ENCODE data around the gene UBE2I. TPM values are rescaled to one million over a fixed set of nuclear protein-coding genes. Genes with fewer than 3 reads are reported as not detected.
"Not testable (repeated sequence)": the region's sequence is repeated elsewhere in the genome, so short reads cannot be mapped to it uniquely, and the experiment has no call there.

The UBE2I gene
- total and polyA plus RNA-seq, 12 donors: 50.7 to 203 (median 89.2) TPM

DNA sequence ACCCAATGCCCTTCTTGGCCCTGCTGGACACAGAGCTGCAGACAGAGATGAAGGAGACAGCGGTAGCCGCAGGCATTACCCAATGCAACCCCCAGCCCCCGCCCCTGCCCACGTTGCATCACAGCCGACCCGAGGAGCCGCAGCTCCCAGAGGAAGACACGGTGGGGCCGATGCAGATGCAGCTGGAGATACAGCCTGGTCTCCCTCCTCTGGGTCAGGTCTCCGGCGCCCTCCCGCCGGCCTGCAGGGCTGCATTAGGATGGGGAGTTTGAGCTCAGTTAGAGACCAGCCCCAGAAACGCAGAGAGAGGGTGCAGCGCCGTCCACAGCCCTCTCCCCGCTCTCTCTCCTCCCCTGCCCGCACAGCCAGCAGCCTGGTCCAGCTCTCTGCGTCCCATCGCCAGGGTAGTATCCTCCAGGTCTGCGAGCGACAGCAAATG is 19.4 kb upstream of the UBE2I start:
- intact Hi-C loops (cut with DNase I): no loop called here
- Histone ChIP-seq H3K27ac (no peak overlapping the region), H3K4me3 (no peak overlapping the region), H3K36me3 (replicated peaks in 1 of 2) (no peaks in the 10 kb centered on the region), H3K9me3 (replicated peaks in 1 of 3) (no peaks in the 10 kb centered on the region), H3K4me1 (replicated peaks in 1 of 2) (no peaks in the 10 kb centered on the region), H3K27me3 (peaks cover 40% of the 10 kb centered on the region)
- no peak for DNase-seq
- WGBS, 4 donors: 12 to 48% (median 25%) methylated on average over 6 to 22 of the region's 22 CpGs
- TF ChIP-seq, protein P1, sequence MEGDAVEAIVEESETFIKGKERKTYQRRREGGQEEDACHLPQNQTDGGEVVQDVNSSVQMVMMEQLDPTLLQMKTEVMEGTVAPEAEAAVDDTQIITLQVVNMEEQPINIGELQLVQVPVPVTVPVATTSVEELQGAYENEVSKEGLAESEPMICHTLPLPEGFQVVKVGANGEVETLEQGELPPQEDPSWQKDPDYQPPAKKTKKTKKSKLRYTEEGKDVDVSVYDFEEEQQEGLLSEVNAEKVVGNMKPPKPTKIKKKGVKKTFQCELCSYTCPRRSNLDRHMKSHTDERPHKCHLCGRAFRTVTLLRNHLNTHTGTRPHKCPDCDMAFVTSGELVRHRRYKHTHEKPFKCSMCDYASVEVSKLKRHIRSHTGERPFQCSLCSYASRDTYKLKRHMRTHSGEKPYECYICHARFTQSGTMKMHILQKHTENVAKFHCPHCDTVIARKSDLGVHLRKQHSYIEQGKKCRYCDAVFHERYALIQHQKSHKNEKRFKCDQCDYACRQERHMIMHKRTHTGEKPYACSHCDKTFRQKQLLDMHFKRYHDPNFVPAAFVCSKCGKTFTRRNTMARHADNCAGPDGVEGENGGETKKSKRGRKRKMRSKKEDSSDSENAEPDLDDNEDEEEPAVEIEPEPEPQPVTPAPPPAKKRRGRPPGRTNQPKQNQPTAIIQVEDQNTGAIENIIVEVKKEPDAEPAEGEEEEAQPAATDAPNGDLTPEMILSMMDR (IDR thresholded peaks at IDR 0.05): no peak
- no peak for TF ChIP-seq POLR2A (IDR thresholded peaks at IDR 0.05)

DNA sequence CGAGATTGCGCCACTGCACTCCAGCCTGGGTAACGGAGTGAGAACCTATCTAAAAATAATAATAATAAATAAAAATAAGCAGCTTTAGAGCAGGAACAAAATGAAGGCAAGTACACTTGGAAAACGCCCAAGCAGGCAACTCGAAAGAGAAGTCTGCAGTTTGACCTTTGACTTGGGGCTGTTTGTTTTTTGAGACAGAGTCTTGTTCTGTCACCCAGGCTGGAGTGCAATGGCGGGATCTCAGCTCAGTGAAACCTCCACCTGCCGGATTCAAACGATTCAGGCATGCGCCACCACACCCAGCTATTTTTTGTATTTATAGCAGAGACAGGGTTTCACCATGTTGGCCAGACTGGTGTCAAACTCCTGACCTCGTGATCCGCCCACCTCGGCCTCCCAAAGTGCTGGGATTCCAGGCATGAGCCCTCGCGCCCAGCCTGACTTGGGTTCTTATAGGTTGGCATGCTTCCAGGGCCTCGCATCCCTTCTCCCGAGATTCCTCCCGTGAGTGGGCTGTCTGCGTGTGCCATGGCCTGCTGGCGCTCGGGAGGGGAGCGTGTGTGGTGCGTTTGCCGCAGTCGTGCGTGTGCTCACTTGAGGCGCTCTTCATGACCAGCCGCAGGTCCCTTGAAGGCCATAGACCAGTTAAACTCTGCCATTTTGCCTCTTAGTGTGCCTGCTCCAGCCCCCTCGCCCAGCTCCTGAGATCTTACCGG is 18.4 kb upstream of the UBE2I start:
- no peak for DNase-seq
- intact Hi-C loops (cut with DNase I): no loop called here
- no peaks in the 10 kb centered on the region for H3K36me3 ChIP-seq (replicated peaks in 1 of 2)
- no peaks in the 10 kb centered on the region for H3K4me1 ChIP-seq (replicated peaks in 1 of 2)
- no peak overlapping the region for H3K27ac ChIP-seq
- WGBS, 4 donors: 52 to 62% (median 57%) methylated on average over 12 to 29 of the region's 29 CpGs
- TF ChIP-seq POLR2A (IDR thresholded peaks at IDR 0.05): no peak
- TF ChIP-seq, protein P1 (IDR thresholded peaks at IDR 0.05): no peak
- H3K9me3 ChIP-seq (replicated peaks in 1 of 3): no peaks in the 10 kb centered on the region
- no peak overlapping the region for H3K4me3 ChIP-seq
- peaks cover 38% of the 10 kb centered on the region for H3K27me3 ChIP-seq

GRCh38 chr16:1291576-1291974 is 17.9 kb upstream of the UBE2I start:
- H3K4me1 ChIP-seq (replicated peaks in 1 of 2): no peaks in the 10 kb centered on the region
- no peak overlapping the region for H3K27ac ChIP-seq
- H3K9me3 ChIP-seq (replicated peaks in 1 of 3): no peaks in the 10 kb centered on the region
- no peak for DNase-seq
- intact Hi-C loops (cut with DNase I): no loop called here
- 40 to 56% (median 48%) methylated on average over 12 to 17 of the region's 17 CpGs for WGBS, 4 donors
- H3K27me3 ChIP-seq: peaks cover 33% of the 10 kb centered on the region
- TF ChIP-seq, protein P1 (IDR thresholded peaks at IDR 0.05): no peak
- no peak for TF ChIP-seq POLR2A (IDR thresholded peaks at IDR 0.05)
- H3K36me3 ChIP-seq (replicated peaks in 1 of 2): no peaks in the 10 kb centered on the region
- no peak overlapping the region for H3K4me3 ChIP-seq

DNA sequence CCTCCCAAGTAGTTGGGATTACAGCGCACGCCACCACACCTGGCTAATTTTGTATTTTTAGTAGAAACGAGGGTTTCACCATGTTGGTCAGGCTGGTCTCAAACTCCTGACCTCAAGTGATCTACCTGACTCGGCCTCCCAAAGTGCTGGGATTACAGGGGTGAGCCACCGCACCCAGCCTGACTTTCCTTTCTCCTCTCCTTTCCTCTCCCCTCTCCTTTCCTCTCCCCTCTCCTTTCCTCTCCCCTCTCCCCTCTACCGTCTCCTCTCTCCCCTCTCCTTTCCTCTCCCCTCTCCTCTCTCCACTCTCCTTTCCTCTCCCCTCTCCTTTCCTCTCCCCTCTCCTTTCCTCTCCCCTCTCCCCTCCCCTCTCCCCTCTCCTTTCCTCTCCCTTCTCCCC is 17.2 kb upstream of the UBE2I start:
- H3K9me3 ChIP-seq (replicated peaks in 1 of 3); intact Hi-C loops (cut with DNase I); H3K4me1 ChIP-seq (replicated peaks in 1 of 2); DNase-seq; H3K4me3 ChIP-seq; H3K27ac ChIP-seq; H3K36me3 ChIP-seq (replicated peaks in 1 of 2): not testable (repeated sequence)
- 68 to 81% (median 75%) methylated on average over 6 of the region's 6 CpGs for WGBS, 4 donors
- peaks cover 28% of the 10 kb centered on the region for H3K27me3 ChIP-seq

- H3K27ac ChIP-seq; H3K4me1 ChIP-seq (replicated peaks in 1 of 2); intact Hi-C loops (cut with DNase I); H3K4me3 ChIP-seq; H3K9me3 ChIP-seq (replicated peaks in 1 of 3); DNase-seq; H3K36me3 ChIP-seq (replicated peaks in 1 of 2): not testable (repeated sequence)
- peaks cover 22% of the 10 kb centered on the region for H3K27me3 ChIP-seq
- 68 to 78% (median 74%) methylated on average over 6 to 8 of the region's 8 CpGs for WGBS, 4 donors
Observed at GRCh38 chr16:1292808-1293207, 16.6 kb upstream of the UBE2I start.

Data from adrenal gland (tissue), 12 donors.